Hepatocyte (in vitro differentiated cells): Measurements from ENCODE around the gene NAV2. TPM values are rescaled to one million over a fixed set of nuclear protein-coding genes. Genes with fewer than 3 reads are reported as not detected.

Experiments
- DNase-seq: peaks from one replicate; pipeline ENCODE4 v3.0.0-alpha.2; 2016; ENCODE audit warnings: low spot score
- H2AFZ ChIP-seq: fragments of 200-600 bp; sonication (generic); 2 replicates; pipeline ENCODE4 v1.6.0; 2016; ENCODE audit warnings: antibody characterized with exemption, mild to moderate bottlenecking
- H3K27ac ChIP-seq: fragments of 200-600 bp; sonication (generic); 2 replicates; pipeline ENCODE4 v1.5.1; 2016; ENCODE audit warnings: mild to moderate bottlenecking
- H3K27me3 ChIP-seq: fragments of 200-600 bp; sonication (generic); 2 replicates; pipeline ENCODE4 v1.6.1; 2016
- H3K36me3 ChIP-seq: fragments of 200-600 bp; sonication (generic); replicated peaks from 2 replicates; pipeline ENCODE4 v1.5.1; 2016; ENCODE audit warnings: low read depth; ENCODE audit not compliant: insufficient read depth
- H3K4me1 ChIP-seq: fragments of 200-600 bp; sonication (generic); 2 replicates; pipeline ENCODE4 v1.5.1; 2016; ENCODE audit warnings: mild to moderate bottlenecking, moderate library complexity; ENCODE audit not compliant: insufficient read depth
- H3K4me2 ChIP-seq: fragments of 200-600 bp; sonication (generic); 2 replicates; pipeline ENCODE4 v1.6.0; 2016
- H3K4me3 ChIP-seq: fragments of 200-600 bp; sonication (generic); 2 replicates; pipeline ENCODE4 v1.5.1; 2016; ENCODE audit warnings: mild to moderate bottlenecking
- H3K79me2 ChIP-seq: fragments of 200-600 bp; sonication (generic); 2 replicates; pipeline ENCODE4 v1.6.0; 2017; ENCODE audit warnings: mild to moderate bottlenecking
- H3K9me2 ChIP-seq: fragments of 200-600 bp; sonication (generic); replicated peaks from 2 replicates; pipeline ENCODE4 v1.6.0; 2017; ENCODE audit warnings: mild to moderate bottlenecking; ENCODE audit not compliant: insufficient read depth
- H3K9me3 ChIP-seq: fragments of 200-600 bp; sonication (generic); 2 replicates; pipeline ENCODE4 v1.5.1; 2016; ENCODE audit warnings: low read depth, mild to moderate bottlenecking
- H4K20me1 ChIP-seq: fragments of 200-600 bp; sonication (generic); 2 replicates; pipeline ENCODE4 v1.6.0; 2016; ENCODE audit warnings: mild to moderate bottlenecking; ENCODE audit not compliant: insufficient read depth, poor library complexity, severe bottlenecking
- EZH2 ChIP-seq: fragments of 200-600 bp; sonication (generic); IDR thresholded peaks from 2 replicates; pipeline ENCODE4 v1.6.1; 2016; ENCODE audit warnings: antibody characterized with exemption, mild to moderate bottlenecking, borderline replicate concordance
- EZH2phosphoT487 ChIP-seq: fragments of 200-600 bp; sonication (generic); IDR thresholded peaks from one replicate; pipeline ENCODE4 v1.6.1; 2018; ENCODE audit warnings: antibody characterized with exemption, mild to moderate bottlenecking, low read depth, moderate library complexity; ENCODE audit not compliant: unreplicated experiment, severe bottlenecking
- WGBS: methylation state at CpG from one replicate; pipeline ENCODE4 v1.1.6; 2016; ENCODE audit warnings: low lambda C conversion rate; ENCODE audit errors: missing lambda C conversion rate; 5-methylcytosine and 5-hydroxymethylcytosine counted together
- polyA plus RNA-seq: library from polyadenylated mRNA; unstranded; fragments of >200 nt; fragmentation: Nextera tagmentation; extraction: Ambion mirVana; gene quantifications from 2 replicates; pipeline ENCODE4 v1.2.1, GENCODE V29; 2016
- total RNA-seq: library from RNA; depleted of rRNA; stranded (reverse); fragments of >200 nt; gene quantifications from 2 replicates; pipeline ENCODE4 v1.2.3, GENCODE V29; 2014
- TF ChIP-seq, protein P1 (sequence below): fragments of 200-600 bp; sonication (generic); IDR thresholded peaks from 2 replicates; pipeline ENCODE4 v1.5.1; 2016; ENCODE audit warnings: antibody characterized with exemption, mild to moderate bottlenecking; ENCODE audit not compliant: poor library complexity

NAV2 gene
- total and polyA plus RNA-seq, 2 experiments from 2014 or later = 23.7 to 30.8 TPM

- no peaks in the 10 kb centered on the region for H3K27me3 ChIP-seq
- H3K4me1 ChIP-seq = peaks cover 22% of the 10 kb centered on the region
- TF ChIP-seq EZH2phosphoT487 (no peak), EZH2 (no peak)
- TF ChIP-seq, protein P1, sequence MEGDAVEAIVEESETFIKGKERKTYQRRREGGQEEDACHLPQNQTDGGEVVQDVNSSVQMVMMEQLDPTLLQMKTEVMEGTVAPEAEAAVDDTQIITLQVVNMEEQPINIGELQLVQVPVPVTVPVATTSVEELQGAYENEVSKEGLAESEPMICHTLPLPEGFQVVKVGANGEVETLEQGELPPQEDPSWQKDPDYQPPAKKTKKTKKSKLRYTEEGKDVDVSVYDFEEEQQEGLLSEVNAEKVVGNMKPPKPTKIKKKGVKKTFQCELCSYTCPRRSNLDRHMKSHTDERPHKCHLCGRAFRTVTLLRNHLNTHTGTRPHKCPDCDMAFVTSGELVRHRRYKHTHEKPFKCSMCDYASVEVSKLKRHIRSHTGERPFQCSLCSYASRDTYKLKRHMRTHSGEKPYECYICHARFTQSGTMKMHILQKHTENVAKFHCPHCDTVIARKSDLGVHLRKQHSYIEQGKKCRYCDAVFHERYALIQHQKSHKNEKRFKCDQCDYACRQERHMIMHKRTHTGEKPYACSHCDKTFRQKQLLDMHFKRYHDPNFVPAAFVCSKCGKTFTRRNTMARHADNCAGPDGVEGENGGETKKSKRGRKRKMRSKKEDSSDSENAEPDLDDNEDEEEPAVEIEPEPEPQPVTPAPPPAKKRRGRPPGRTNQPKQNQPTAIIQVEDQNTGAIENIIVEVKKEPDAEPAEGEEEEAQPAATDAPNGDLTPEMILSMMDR = no peak
- H2AFZ ChIP-seq = no peak overlapping the region
- WGBS = 77% methylated on average over 3 of the region's 3 CpGs
- peaks cover 20% of the 10 kb centered on the region for H3K79me2 ChIP-seq
- no peaks in the 10 kb centered on the region for H3K9me2 ChIP-seq
- no peak overlapping the region for H3K4me3 ChIP-seq
- no peaks in the 10 kb centered on the region for H3K9me3 ChIP-seq
- H4K20me1 ChIP-seq = no peaks in the 10 kb centered on the region
- no peak overlapping the region for H3K4me2 ChIP-seq
- H3K36me3 ChIP-seq = no peaks in the 10 kb centered on the region
- H3K27ac ChIP-seq = peak overlapping the region; percentile 85
- DNase-seq = no peak
Observed at GRCh38 chr11:19994672-19995071, 282.0 kb downstream of the NAV2 start.

- no peak overlapping the region for H3K4me2 ChIP-seq
Observed at GRCh38 chr11:19995145-19995544, 282.5 kb downstream of the NAV2 start.

DNA sequence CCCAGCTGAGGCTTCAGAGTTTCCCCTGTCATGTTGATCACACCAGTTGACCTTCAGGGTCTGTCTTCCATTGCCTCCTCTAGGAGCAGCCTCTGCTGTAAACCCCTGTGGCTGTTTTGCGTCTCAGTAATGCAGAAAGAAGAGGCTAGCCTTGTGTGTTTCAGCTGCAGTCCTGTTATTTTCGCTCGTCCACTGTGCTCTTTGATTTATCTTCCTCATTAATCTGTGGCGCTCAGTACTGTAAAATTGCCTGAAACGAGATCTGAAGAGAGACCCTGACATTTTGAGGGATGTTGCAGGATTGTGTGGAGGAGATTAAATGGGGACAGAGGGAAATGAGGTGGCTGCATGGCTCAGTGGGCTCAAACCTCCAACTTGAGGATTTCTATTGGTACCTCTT is 283.9 kb downstream of the NAV2 start:
- Histone ChIP-seq H4K20me1 (no peaks in the 10 kb centered on the region), H3K4me3 (no peak overlapping the region), H3K27ac (peak overlapping the region; percentile 78), H3K4me1 (peaks cover 39% of the 10 kb centered on the region), H3K4me2 (no peak overlapping the region), H3K9me3 (no peaks in the 10 kb centered on the region), H3K79me2 (peaks cover 20% of the 10 kb centered on the region), H2AFZ (no peak overlapping the region), H3K9me2 (no peaks in the 10 kb centered on the region), H3K36me3 (no peaks in the 10 kb centered on the region), H3K27me3 (no peaks in the 10 kb centered on the region)
- WGBS = 62% methylated on average over 5 of the region's 5 CpGs
- TF ChIP-seq, protein P1 = no peak
- TF ChIP-seq EZH2 = no peak
- TF ChIP-seq EZH2phosphoT487 = no peak
- no peak for DNase-seq

More at GRCh38 chr11:19995145-19995544, 282.5 kb downstream of the NAV2 start:
- H3K79me2 ChIP-seq = peaks cover 20% of the 10 kb centered on the region
- H3K4me1 ChIP-seq = peaks cover 26% of the 10 kb centered on the region
- no peaks in the 10 kb centered on the region for H3K9me2 ChIP-seq
- H2AFZ ChIP-seq = no peak overlapping the region
- DNase-seq = peak; percentile 78
- H3K27ac ChIP-seq = peak overlapping the region; percentile 85
- no peaks in the 10 kb centered on the region for H3K9me3 ChIP-seq
- no peaks in the 10 kb centered on the region for H3K36me3 ChIP-seq
- TF ChIP-seq EZH2 (no peak), EZH2phosphoT487 (no peak)
- TF ChIP-seq, protein P1 = no peak
- H3K4me3 ChIP-seq = no peak overlapping the region
- no peaks in the 10 kb centered on the region for H4K20me1 ChIP-seq
- WGBS = 38% methylated on average over 4 of the region's 4 CpGs
- no peaks in the 10 kb centered on the region for H3K27me3 ChIP-seq

DNA sequence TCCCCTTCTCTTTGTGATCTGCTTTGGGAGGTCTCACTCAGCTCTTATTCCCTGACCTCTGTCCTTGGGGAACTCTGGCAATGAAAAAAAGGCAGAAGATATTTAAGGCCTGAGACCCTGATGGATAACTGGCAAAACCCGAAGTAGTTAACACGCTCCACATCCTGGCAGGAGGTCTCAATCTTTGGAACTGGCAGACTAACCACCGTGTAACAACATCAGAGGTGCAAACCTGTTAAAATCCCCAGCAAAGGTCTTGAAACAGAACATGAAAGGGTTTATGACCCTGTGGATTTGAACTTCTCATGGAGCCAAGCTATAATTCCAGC is 287.3 kb downstream of the NAV2 start:
- WGBS = 47% methylated on average over 3 of the region's 3 CpGs
- Histone ChIP-seq H3K4me1 (peaks cover 53% of the 10 kb centered on the region), H3K27me3 (no peaks in the 10 kb centered on the region), H3K4me2 (no peak overlapping the region), H3K4me3 (no peak overlapping the region), H3K79me2 (peaks cover 14% of the 10 kb centered on the region), H3K9me3 (no peaks in the 10 kb centered on the region), H2AFZ (no peak overlapping the region), H4K20me1 (no peaks in the 10 kb centered on the region), H3K36me3 (no peaks in the 10 kb centered on the region), H3K27ac (peak overlapping the region; percentile 89), H3K9me2 (no peaks in the 10 kb centered on the region)
- DNase-seq = no peak
- TF ChIP-seq, protein P1 = no peak
- TF ChIP-seq EZH2phosphoT487 (no peak), EZH2 (no peak)
